ENCODE results near the gene KMT2C. TPM values are rescaled to one million over a fixed set of nuclear protein-coding genes. Genes with fewer than 3 reads are reported as not detected.

KMT2C gene
- total RNA-seq, 4 donors from 2014 or later, result 44.1 to 67.6 (median 63.9) TPM

DNA sequence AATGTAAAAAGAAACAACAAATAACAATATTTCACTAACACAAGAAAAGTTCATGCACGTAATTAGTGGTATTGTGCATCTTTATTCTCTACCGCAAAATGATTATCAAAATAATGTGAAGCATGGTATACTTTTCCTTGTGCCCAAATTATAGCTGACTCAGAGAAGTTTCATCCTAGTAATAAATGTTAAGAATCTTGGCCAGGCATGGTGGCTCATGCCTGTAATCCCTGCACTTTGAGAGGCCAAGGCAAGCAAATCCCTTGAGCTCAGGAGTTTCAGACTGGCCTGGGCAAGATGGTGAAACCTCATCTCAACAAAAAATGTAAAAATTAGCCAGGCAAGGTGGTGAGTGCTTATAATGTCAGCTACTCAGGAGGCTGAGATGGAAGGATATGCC lies 105.0 kb downstream of the KMT2C start:
- Histone ChIP-seq H3K27ac (peak overlapping the region in 2 of 4 donors; percentile 10 to 32), H3K9me3 (no peaks in the 10 kb centered on the region), H3K4me1 (peaks cover 17 to 20% of the 10 kb centered on the region in 2 donors), H3K27me3 (no peaks in the 10 kb centered on the region), H3K36me3 (peaks cover 0 to 21% of the 10 kb centered on the region in 2 donors), H3K4me3 (no peak overlapping the region)
- DNase-seq (no peak), ATAC-seq (no peak)
- TF ChIP-seq, protein P1, sequence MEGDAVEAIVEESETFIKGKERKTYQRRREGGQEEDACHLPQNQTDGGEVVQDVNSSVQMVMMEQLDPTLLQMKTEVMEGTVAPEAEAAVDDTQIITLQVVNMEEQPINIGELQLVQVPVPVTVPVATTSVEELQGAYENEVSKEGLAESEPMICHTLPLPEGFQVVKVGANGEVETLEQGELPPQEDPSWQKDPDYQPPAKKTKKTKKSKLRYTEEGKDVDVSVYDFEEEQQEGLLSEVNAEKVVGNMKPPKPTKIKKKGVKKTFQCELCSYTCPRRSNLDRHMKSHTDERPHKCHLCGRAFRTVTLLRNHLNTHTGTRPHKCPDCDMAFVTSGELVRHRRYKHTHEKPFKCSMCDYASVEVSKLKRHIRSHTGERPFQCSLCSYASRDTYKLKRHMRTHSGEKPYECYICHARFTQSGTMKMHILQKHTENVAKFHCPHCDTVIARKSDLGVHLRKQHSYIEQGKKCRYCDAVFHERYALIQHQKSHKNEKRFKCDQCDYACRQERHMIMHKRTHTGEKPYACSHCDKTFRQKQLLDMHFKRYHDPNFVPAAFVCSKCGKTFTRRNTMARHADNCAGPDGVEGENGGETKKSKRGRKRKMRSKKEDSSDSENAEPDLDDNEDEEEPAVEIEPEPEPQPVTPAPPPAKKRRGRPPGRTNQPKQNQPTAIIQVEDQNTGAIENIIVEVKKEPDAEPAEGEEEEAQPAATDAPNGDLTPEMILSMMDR (IDR thresholded peaks at IDR 0.05 in 4 of 5, conservative IDR thresholded peaks at IDR 0.05 in 1 of 5), result no peak
- TF ChIP-seq POLR2A (IDR thresholded peaks at IDR 0.05), result no peak
- in situ Hi-C loops (cut with MboI; ENCODE audit: low sequenced_read_pairs in 4 of 4), result loop anchor here (10.0 to 25.0 kb wide), 4 partner anchors 356 to 384 kb away; partner anchors contain the start of gene XRCC2 (in 1 of the 4)
- intact Hi-C loops (cut with DNase I; ENCODE audit: low total_unique reads), result no loop called here

DNA sequence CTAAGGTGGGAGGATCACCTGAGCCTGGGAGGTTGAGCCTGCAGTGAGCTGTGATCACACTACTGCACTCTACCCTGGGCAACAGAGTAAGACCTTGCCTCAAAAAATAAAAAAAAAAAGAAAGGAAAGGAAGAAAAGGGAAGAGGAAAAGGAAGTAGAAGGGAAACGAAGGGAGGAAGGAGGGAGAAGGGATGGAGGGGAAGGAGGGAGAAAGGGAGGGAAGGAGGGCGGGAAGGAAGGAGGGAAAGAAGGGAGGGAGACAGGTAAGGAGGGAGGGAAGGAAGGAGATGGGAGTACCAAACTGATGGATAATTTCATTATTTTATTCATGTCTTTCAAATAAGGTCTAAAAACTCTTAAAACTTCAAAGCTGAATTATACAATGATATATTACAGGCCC lies 106.3 kb downstream of the KMT2C start:
- ATAC-seq (no peak), DNase-seq (no peak)
- in situ Hi-C loops (cut with MboI; ENCODE audit: low sequenced_read_pairs in 4 of 4) (loop anchor here in 2 of 4 donors (25.0 kb wide), 2 partner anchors 358 to 383 kb away; partner anchors contain the start of gene XRCC2 (in 1 of the 2)), intact Hi-C loops (cut with DNase I; ENCODE audit: low total_unique reads) (no loop called here)
- Histone ChIP-seq H3K4me1 (peaks cover 10 to 15% of the 10 kb centered on the region in 2 donors), H3K27ac (no peak overlapping the region), H3K4me3 (no peak overlapping the region), H3K27me3 (no peaks in the 10 kb centered on the region), H3K36me3 (peaks cover 0 to 21% of the 10 kb centered on the region in 2 donors), H3K9me3 (no peaks in the 10 kb centered on the region)
- TF ChIP-seq POLR2A (IDR thresholded peaks at IDR 0.05), result no peak
- TF ChIP-seq, protein P1 (IDR thresholded peaks at IDR 0.05 in 4 of 5, conservative IDR thresholded peaks at IDR 0.05 in 1 of 5), result no peak

DNA sequence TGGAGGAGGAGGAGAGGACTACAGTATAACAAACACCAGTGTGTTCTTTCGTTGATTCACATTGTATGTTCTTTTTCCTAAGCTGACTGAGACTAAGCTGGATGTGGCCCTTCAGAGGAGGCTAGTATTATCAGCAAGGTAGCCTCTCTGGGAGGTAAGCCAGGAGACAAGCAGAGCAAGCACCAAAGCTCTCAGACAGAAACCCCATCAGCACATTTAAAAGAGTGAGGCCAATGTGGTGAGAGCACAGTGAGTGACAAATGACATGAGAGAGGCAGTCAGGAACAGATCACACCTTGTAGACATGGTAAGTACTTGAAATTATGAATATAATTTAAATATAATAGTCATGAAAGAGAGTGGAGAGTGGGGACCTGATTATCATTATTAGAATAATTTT lies 107.6 kb downstream of the KMT2C start:
- ATAC-seq (no peak), DNase-seq (no peak)
- in situ Hi-C loops (cut with MboI; ENCODE audit: low sequenced_read_pairs in 4 of 4) (loop anchor here in 2 of 4 donors (25.0 kb wide), 2 partner anchors 359 to 384 kb away; partner anchors contain the start of gene XRCC2 (in 1 of the 2)), intact Hi-C loops (cut with DNase I; ENCODE audit: low total_unique reads) (no loop called here)
- no peaks in the 10 kb centered on the region for H3K9me3 ChIP-seq
- TF ChIP-seq, protein P1 (IDR thresholded peaks at IDR 0.05 in 4 of 5, conservative IDR thresholded peaks at IDR 0.05 in 1 of 5), result no peak
- no peak for TF ChIP-seq POLR2A (IDR thresholded peaks at IDR 0.05)
- H3K27ac ChIP-seq, result no peak overlapping the region
- no peaks in the 10 kb centered on the region for H3K27me3 ChIP-seq
- peaks cover 10 to 15% of the 10 kb centered on the region in 2 donors for H3K4me1 ChIP-seq
- no peak overlapping the region for H3K4me3 ChIP-seq
- peaks cover 0 to 21% of the 10 kb centered on the region in 2 donors for H3K36me3 ChIP-seq

DNA sequence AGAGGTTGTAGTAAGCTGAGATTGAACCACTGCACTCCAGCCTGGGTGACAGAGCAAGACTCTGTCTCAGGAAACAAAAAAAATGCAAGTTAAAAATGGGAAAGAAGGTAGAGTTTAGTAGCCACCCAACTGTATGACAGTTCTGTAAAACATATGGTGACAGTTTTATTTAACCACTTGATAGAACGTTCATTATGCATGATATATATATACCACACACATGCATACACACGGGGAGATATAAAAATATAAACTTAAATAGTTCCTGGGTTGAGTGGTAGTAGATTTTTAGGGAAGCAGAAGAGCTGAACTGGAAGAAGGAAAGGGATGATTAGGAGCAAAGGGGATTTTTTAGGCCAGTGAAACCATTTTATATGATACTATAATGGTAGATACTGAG lies 120.0 kb downstream of the KMT2C start:
- Histone ChIP-seq H3K27ac (no peak overlapping the region), H3K36me3 (peaks cover 0 to under 1% of the 10 kb centered on the region in 2 donors), H3K9me3 (no peaks in the 10 kb centered on the region), H3K27me3 (no peaks in the 10 kb centered on the region), H3K4me3 (no peak overlapping the region), H3K4me1 (peaks cover 48 to 54% of the 10 kb centered on the region in 2 donors)
- ATAC-seq (no peak), DNase-seq (no peak)
- no peak for TF ChIP-seq POLR2A (IDR thresholded peaks at IDR 0.05)
- TF ChIP-seq, protein P1 (IDR thresholded peaks at IDR 0.05 in 4 of 5, conservative IDR thresholded peaks at IDR 0.05 in 1 of 5), result no peak
- in situ Hi-C loops (cut with MboI; ENCODE audit: low sequenced_read_pairs in 4 of 4), result no loop called here
- intact Hi-C loops (cut with DNase I; ENCODE audit: low total_unique reads), result no loop called here

Measured in gastrocnemius medialis (tissue), 4 donors.